IMR-90 (cell line): ENCODE measurements around the gene ELMO1.

ENCODE experiments used
- CEBPB ChIP-seq: IDR thresholded peaks from 2 replicates; pipeline ENCODE4 v1.6.1; 2012; ENCODE audit warnings: low read depth, low read length, improper control_type of control experiment
- CHD1 ChIP-seq: IDR thresholded peaks from 2 replicates; pipeline ENCODE4 v1.6.1; 2012; ENCODE audit warnings: low read depth, low read length, improper control_type of control experiment
- FOS ChIP-seq: fragments of 150-350 bp; IDR thresholded peaks from 2 replicates; pipeline ENCODE4 v1.6.1; 2016; ENCODE audit warnings: low read depth, low read length
- MAFK ChIP-seq: IDR thresholded peaks from 2 replicates; pipeline ENCODE4 v1.6.1; 2012; ENCODE audit warnings: low read depth, low read length, improper control_type of control experiment
- MAZ ChIP-seq: IDR thresholded peaks from 2 replicates; pipeline ENCODE4 v1.6.1; 2012; ENCODE audit warnings: low read depth, mild to moderate bottlenecking, low read length, improper control_type of control experiment, moderate library complexity, borderline replicate concordance
- MXI1 ChIP-seq: IDR thresholded peaks from 2 replicates; pipeline ENCODE4 v1.6.1; 2012; ENCODE audit warnings: low read depth, mild to moderate bottlenecking, low read length, moderate library complexity, borderline replicate concordance
- NFE2L2 ChIP-seq: fragments of 150-350 bp; IDR thresholded peaks from 2 replicates; pipeline ENCODE4 v1.6.1; 2016; ENCODE audit warnings: low read depth, mild to moderate bottlenecking, low read length
- POLR2A ChIP-seq: IDR thresholded peaks from 2 replicates; pipeline ENCODE4 v1.6.1; 2012; ENCODE audit warnings: mild to moderate bottlenecking, low read depth, low read length
- RAD21 ChIP-seq: IDR thresholded peaks from 2 replicates; pipeline ENCODE4 v1.6.1; 2012; ENCODE audit warnings: low read length, improper control_type of control experiment
- SMC3 ChIP-seq: fragments of 150-350 bp; IDR thresholded peaks from 2 replicates; pipeline ENCODE4 v1.6.1; 2016; ENCODE audit warnings: low read depth, mild to moderate bottlenecking, antibody characterized with exemption, low read length, moderate library complexity
- USF2 ChIP-seq: fragments of 150-350 bp; IDR thresholded peaks from 2 replicates; pipeline ENCODE4 v1.6.1; 2017; ENCODE audit warnings: mild to moderate bottlenecking, antibody characterized with exemption, low read length, low read depth
- TF ChIP-seq, protein P1 (sequence below): conservative IDR thresholded peaks from 2 replicates; pipeline ENCODE4 v1.5.1; 2012; ENCODE audit warnings: mild to moderate bottlenecking, low read depth, low read length, improper control_type of control experiment

DNA sequence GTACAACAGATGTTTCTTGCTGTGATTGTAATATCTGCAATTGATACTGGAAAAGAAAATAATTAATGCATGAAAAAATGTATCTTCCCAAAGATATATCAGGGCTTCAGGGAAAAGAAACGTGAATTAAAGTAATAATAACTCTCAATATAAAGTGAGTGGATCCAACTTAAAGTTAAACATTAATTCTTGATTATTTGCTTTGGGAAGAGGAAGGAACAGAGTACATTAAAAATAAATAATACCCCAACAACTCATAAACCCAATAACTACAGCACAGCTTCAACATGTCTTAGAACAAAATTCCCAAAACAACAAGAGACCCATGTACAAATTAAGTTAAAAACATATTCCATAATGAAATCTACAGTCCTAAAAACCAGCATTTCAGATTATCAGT, 33.0 kb downstream of the ELMO1 start:
- TF ChIP-seq, protein P1, sequence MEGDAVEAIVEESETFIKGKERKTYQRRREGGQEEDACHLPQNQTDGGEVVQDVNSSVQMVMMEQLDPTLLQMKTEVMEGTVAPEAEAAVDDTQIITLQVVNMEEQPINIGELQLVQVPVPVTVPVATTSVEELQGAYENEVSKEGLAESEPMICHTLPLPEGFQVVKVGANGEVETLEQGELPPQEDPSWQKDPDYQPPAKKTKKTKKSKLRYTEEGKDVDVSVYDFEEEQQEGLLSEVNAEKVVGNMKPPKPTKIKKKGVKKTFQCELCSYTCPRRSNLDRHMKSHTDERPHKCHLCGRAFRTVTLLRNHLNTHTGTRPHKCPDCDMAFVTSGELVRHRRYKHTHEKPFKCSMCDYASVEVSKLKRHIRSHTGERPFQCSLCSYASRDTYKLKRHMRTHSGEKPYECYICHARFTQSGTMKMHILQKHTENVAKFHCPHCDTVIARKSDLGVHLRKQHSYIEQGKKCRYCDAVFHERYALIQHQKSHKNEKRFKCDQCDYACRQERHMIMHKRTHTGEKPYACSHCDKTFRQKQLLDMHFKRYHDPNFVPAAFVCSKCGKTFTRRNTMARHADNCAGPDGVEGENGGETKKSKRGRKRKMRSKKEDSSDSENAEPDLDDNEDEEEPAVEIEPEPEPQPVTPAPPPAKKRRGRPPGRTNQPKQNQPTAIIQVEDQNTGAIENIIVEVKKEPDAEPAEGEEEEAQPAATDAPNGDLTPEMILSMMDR: no peak
- no peak for TF ChIP-seq POLR2A
- TF ChIP-seq SMC3: no peak
- TF ChIP-seq MAZ: no peak
- TF ChIP-seq FOS: no peak
- TF ChIP-seq USF2: no peak
- TF ChIP-seq NFE2L2: no peak
- no peak for TF ChIP-seq MXI1
- no peak for TF ChIP-seq RAD21
- TF ChIP-seq CHD1: no peak
- TF ChIP-seq MAFK: no peak
- TF ChIP-seq CEBPB: no peak
